Osteocyte (in vitro differentiated cells): ENCODE measurements around the gene CTRB2. TPM values are rescaled to one million over a fixed set of nuclear protein-coding genes. Genes with fewer than 3 reads are reported as not detected.

Experiments
- DNase-seq: peaks from one replicate; pipeline ENCODE4 v3.0.0; 2021; ENCODE audit warnings: mixed read lengths; ENCODE audit not compliant: unreplicated experiment; ENCODE audit errors: extremely low spot score
- H3K27ac Mint-ChIP-seq: one replicate; pipeline ENCODE4 v1.8.0; 2021; ENCODE audit warnings: mild to moderate bottlenecking, mixed read lengths; ENCODE audit not compliant: unreplicated experiment
- H3K27me3 Mint-ChIP-seq: one replicate; pipeline ENCODE4 v1.8.0; 2021; ENCODE audit warnings: mixed read lengths; ENCODE audit not compliant: unreplicated experiment
- H3K36me3 Mint-ChIP-seq: one replicate; pipeline ENCODE4 v1.8.0; 2021; ENCODE audit warnings: mixed read lengths; ENCODE audit not compliant: unreplicated experiment
- H3K4me1 Mint-ChIP-seq: one replicate; pipeline ENCODE4 v1.8.0; 2021; ENCODE audit warnings: mixed read lengths; ENCODE audit not compliant: unreplicated experiment
- H3K4me3 Mint-ChIP-seq: one replicate; pipeline ENCODE4 v1.8.0; 2021; ENCODE audit warnings: mild to moderate bottlenecking, moderate library complexity, mixed read lengths; ENCODE audit not compliant: unreplicated experiment
- H3K9me3 Mint-ChIP-seq: one replicate; pipeline ENCODE4 v1.8.0; 2021; ENCODE audit warnings: mixed read lengths; ENCODE audit not compliant: unreplicated experiment
- total RNA-seq: library from RNA; stranded (reverse); gene quantifications from 2 replicates; pipeline ENCODE4 v1.2.1, GENCODE V29; 2021
- TF ChIP-seq, protein P1 (sequence below): fragments of 200-600 bp; sonication (generic); IDR thresholded peaks from 2 replicates; pipeline ENCODE4 v1.5.0; 2021; ENCODE audit warnings: antibody characterized with exemption, mild to moderate bottlenecking, moderate library complexity

The CTRB2 gene
- total RNA-seq, 1 donor from 2014 or later = not detected

DNA sequence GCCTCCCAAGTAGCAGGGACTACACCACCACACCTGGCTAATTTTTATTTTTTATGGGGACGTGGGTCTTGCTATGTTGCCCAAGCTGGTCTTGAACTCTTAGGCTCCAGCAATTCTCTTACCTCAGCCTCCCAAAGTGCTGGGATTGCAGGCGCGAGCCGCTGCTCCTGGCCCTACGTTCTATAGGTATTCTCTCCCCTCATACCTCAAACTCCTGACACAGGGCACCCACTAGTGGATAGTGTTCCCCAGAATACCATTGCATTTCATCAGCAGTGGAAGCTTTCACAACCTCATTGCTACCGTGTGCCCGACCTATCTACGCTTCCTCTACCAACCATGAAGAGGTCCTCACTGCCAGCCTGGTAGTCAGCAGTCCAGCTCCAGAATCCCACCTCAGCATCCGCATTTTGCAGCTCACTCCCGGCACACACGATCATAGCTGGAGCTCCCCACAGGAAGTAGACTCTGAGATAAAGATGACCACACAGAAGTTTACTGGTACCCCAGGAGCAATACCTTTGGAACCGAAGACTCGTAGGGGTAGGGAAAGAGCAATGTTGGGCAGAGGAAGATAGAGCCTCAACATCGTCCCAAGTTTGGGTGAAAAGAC is 9.3 kb downstream of the CTRB2 start:
- Mint-ChIP-seq H3K9me3 (no peaks in the 10 kb centered on the region), H3K4me3 (no peak overlapping the region), H3K36me3 (no peaks in the 10 kb centered on the region), H3K27ac (no peak overlapping the region), H3K4me1 (peaks cover 3% of the 10 kb centered on the region), H3K27me3 (peaks cover 14% of the 10 kb centered on the region)
- TF ChIP-seq, protein P1, sequence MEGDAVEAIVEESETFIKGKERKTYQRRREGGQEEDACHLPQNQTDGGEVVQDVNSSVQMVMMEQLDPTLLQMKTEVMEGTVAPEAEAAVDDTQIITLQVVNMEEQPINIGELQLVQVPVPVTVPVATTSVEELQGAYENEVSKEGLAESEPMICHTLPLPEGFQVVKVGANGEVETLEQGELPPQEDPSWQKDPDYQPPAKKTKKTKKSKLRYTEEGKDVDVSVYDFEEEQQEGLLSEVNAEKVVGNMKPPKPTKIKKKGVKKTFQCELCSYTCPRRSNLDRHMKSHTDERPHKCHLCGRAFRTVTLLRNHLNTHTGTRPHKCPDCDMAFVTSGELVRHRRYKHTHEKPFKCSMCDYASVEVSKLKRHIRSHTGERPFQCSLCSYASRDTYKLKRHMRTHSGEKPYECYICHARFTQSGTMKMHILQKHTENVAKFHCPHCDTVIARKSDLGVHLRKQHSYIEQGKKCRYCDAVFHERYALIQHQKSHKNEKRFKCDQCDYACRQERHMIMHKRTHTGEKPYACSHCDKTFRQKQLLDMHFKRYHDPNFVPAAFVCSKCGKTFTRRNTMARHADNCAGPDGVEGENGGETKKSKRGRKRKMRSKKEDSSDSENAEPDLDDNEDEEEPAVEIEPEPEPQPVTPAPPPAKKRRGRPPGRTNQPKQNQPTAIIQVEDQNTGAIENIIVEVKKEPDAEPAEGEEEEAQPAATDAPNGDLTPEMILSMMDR = no peak
- no peak for DNase-seq

DNA sequence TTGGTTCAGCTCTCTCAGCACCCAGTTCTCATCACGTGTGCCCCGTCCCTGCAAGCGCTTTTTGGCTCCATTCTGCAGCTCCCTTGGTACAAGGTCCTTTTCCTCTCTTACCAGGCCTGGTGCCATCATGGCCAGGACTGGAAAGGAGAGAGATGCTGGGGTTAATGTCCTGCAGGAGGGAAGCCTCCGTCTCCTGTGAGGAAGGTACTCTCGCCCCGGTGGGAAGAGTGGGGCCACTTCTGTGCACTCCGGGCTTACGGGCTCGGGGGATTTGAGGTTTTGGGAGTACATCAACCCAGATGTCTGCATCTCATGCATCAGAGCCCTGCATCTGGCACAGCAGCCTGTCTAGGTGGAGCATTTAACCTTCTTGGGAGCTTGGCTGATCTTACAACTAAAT is 10.1 kb downstream of the CTRB2 start:
- Mint-ChIP-seq H3K4me1 (peaks cover 3% of the 10 kb centered on the region), H3K9me3 (no peaks in the 10 kb centered on the region), H3K36me3 (no peaks in the 10 kb centered on the region), H3K27me3 (peaks cover 14% of the 10 kb centered on the region), H3K27ac (no peak overlapping the region), H3K4me3 (no peak overlapping the region)
- DNase-seq = no peak
- TF ChIP-seq, protein P1 = no peak

DNA sequence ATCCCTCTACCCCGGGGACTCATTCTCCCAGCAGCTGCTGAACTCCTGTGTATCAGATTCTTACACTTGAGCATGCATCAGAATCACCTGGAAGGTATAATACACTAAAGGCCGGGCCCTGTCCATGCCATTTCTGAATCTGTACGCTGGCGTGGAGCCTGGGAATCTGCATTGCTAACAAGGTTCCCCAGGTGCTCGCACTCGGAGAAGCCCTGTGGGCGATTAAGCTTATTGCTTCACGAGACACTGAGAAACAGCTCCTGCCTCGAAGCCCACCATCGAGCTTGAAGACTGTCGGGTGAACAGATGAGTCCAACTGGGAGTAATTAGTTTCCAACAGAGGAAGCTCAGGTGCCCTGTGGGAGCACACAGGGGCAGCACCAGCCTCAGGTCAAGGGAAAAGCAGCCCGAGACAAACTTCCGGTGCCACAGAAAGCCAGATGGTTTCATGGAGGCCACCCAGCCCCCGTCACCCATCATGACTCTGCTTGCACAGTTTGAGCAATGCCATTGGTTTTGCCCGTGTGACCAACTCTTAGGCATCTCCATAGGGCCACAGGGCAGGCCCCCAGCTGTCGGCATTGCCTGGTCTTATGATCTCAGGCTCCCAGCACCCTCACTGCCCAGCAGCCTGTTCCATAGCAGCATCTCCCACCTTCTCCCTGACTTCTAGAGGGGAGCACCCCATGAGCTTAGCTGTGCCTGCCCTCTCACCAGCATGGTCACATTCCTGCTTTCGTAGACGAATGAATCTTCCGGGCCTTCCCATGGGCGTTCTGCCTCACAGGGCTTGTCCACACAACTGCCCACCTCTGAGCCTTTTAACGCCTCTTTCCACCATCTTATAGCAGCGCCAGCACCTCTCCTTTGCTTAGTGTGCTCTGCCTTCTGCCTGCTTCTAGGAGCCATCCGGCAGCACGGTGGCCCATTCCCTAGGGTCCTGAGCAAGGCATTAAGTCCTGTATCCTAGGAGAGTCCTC is 10.9 kb downstream of the CTRB2 start:
- no peak for DNase-seq
- Mint-ChIP-seq H3K4me1 (peaks cover 3% of the 10 kb centered on the region), H3K27ac (no peak overlapping the region), H3K9me3 (no peaks in the 10 kb centered on the region), H3K4me3 (no peak overlapping the region), H3K27me3 (peaks cover 14% of the 10 kb centered on the region), H3K36me3 (no peaks in the 10 kb centered on the region)
- TF ChIP-seq, protein P1 = no peak

DNA sequence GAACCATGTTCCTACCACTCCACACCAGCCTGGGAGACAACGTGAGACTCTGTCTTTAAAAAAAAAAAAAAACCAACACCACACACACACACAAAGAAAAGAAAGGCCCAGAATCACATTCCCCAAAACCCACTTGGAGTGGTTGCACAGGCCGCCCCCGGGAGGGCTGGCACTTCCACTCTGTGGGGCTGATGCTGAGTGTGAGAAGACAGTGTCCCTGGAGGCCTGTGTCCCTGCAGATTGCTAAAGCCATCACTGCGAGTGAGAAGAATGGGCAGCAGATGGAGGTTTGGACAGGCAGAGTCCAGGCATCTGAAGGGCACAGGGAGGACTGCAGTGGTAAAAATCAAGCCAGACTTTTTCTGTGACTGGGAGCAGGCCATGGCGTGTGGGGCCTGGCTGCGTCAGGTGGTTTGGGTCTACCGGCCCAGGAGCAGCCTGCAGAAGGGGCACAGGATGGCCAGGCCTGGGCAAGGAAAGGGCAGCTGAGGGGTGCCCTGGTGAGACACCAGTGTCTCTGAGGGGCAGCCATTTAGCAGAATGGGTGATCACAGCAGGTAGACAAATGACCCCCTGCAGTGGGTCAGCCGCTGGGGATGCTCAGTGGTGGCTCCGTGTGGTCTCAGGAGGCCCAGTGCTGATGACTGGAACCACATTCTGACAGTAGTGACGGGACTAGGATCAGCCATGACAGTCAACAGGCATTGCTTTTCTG is 13.1 kb downstream of the CTRB2 start:
- TF ChIP-seq, protein P1 = no peak
- Mint-ChIP-seq H3K4me1 (peaks cover 3% of the 10 kb centered on the region), H3K4me3 (no peak overlapping the region)

More for the DNA sequence above, 13.1 kb downstream of the CTRB2 start:
- H3K27ac Mint-ChIP-seq = no peak overlapping the region
- peaks cover 23% of the 10 kb centered on the region for H3K27me3 Mint-ChIP-seq
- H3K36me3 Mint-ChIP-seq = no peaks in the 10 kb centered on the region
- DNase-seq = peak; percentile 75
- H3K9me3 Mint-ChIP-seq = no peaks in the 10 kb centered on the region
